NCI-H187 treated with DMSO at 0.1 percent for 48 hours (cell line): Measurements from ENCODE around the gene IMPDH2.

ENCODE experiments used
- DNase-seq: peaks from one replicate; lab custom pipeline; 2025; lab: John Stamatoyannopoulos, UW

The IMPDH2 gene

GRCh38 chr3:49005998-49006397 is 23.2 kb downstream of the IMPDH2 start:
- DNase-seq = no peak

- DNase-seq = no peak
These were observed 23.9 kb downstream of the IMPDH2 start for GRCh38 chr3:49005303-49005680.

- no peak for DNase-seq
These were observed 24.6 kb downstream of the IMPDH2 start for GRCh38 chr3:49004352-49005302.

DNA sequence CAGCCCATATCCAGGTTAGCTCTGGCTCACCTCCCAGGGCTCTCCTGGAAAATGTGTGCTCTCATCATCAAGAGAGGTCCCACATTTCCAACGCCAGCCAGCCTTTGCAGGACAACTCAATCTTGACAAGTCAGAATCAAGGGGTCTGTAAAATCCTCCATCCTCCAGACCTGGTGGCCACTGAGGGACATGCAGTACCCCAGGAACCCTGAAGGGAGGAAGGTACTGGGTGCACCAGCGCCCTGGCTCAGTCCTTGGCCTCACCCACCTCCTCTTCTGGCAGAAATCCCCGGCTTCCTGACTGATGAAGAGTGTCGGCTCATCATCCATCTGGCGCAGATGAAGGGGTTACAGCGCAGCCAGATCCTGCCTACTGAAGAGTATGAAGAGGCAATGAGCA is 28.0 kb downstream of the IMPDH2 start:
- no peak for DNase-seq

DNA sequence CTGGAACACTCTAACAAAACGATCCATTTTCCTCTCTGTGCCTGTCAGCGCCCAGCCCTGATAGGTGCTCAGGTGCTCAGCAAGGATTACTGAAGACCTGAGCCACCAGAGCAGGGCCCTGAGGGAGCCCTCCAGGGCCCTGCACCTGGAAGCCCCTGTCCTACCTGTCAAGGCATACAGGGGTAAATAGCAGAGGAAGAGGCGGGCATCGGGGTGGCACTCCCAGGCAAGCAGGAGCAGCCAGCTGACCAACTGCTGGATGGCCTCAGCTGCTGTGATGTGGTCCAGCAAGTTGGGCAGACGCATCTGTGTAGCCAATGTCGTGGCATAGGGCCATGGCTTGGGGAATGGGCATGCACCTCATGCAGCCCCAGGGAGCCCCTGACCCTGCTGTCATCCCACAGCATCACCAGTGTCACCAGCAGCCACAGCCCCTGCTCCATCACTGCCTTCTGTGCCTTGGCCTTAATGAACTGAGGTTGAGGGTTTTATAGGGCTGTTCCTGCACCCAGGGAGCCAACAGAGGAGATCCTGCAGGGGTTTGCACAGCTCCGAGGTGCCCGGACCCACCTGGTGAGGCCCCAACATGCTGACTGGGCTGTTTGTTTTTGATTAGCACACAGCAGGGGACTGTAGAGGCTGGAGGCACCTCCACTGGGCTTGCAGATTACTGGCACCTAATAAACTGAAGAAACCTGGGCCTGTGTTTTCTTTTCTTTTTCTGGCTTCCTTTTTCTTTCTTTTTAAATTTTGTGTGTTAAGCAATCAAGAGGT is 29.9 kb downstream of the IMPDH2 start:
- no peak for DNase-seq

- DNase-seq = no peak
These were observed 31.2 kb downstream of the IMPDH2 start for GRCh38 chr3:48997714-48998637.

- DNase-seq = no peak
These were observed 32.0 kb downstream of the IMPDH2 start for GRCh38 chr3:48997102-48997635.

GRCh38 chr3:48996640-48997039 is 32.6 kb downstream of the IMPDH2 start:
- DNase-seq = no peak

GRCh38 chr3:48993834-48994233 is 35.4 kb downstream of the IMPDH2 start:
- DNase-seq = no peak

DNA sequence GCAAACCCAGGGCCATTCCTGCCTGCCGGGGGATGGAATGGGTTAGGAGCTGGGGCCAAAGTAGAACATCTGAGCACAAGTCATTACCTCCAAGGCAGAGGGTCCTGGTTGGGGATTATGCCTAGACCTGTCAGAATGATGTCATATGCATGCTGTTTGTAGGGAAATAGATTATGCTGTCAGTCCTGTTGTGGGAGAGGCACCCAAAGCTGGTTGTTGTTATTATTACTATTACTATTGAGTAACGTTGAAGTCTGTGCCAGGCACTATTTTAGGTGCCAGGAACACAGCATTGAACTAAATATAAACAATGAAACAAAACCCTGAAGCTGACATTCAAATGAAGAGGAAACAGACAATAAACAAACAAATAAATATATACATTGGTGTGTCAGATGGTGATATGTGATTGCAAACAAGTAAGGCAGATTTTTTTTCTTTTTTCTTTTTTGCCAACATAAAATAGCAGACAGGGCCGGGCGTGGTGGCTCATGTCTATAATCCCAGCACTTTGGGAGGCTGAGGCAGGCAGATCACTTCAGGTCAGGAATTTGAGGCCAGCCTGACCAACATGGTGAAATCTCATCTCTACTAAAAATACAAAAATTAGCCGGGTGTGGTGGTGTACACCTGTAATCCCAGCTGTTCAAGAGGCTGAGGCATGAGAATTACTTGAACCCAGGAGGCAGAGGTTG is 37.2 kb downstream of the IMPDH2 start:
- DNase-seq = no peak

DNA sequence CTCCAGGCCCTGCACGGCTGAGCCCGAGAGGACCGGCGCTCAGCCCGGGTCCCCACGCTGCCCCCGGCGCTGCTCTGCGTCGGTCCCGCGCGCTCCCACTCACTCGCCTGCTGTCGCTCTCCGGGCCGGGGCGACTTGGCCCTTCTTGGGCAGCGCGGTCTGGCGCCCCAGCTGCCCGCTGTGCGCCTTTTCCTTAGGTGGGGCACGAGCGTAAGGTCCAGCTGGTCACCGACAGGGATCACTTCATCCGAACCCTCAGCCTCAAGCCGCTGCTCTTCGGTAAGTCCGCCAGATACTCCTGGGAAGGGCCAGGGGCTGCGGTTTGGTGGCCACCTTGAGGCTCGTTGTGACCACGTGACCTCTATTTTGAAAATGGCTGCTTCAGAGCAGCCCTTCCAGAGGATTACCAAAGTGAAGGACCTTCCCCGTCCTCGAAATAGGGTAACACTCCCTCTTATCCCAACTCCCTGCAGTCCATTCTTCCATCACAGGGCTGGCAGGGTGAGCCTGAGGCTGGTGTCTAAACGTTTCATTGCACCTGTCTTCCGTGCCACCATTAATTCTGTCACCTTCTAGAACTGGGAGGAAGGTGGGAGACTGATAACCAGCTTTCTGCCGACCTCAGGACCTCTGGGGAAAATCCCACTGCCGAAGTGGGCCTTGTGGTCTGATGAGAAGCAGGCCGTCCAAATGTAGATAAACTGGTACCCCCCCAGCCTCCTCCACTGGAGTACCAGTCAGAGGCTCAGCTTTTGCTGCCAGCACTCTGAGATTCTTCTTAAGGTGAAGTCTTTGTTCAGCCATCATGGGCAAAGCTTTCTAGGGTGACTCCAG is 38.3 kb downstream of the IMPDH2 start:
- DNase-seq = no peak

DNA sequence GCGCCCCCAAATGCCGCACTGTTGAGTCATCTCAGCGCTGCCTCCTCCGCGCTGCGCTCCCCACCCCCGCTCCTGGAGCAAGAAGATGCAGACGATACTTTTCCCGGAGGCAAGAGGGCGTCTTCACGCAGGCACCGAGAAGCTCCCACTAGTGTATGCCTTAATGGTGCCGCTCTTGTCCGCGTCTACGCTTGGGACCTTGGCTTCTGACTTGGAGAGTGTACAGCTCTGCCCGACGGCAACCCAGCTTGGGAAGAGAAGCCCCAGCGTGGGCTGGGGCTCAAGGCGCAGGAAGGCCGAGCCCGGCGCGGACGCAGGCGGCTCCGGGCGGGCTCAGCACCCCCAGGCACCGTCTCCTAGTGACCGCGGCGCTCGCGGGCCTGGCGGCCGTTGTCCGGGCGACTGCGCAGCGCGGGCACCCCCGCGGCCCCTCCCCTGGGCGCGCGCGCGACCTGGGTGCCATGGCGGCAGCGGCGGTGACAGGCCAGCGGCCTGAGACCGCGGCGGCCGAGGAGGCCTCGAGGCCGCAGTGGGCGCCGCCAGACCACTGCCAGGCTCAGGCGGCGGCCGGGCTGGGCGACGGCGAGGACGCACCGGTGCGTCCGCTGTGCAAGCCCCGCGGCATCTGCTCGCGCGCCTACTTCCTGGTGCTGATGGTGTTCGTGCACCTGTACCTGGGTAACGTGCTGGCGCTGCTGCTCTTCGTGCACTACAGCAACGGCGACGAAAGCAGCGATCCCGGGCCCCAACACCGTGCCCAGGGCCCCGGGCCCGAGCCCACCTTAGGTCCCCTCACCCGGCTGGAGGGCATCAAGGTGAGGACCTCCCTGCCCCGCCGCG is 39.2 kb downstream of the IMPDH2 start, which contains the start of gene P4HTM:
Gene P4HTM, plus strand, starts transcription at position 446 of the 840 bp plus-strand sequence. Its CDS starts 16 bp downstream, at position 462.
- DNase-seq = no peak

DNA sequence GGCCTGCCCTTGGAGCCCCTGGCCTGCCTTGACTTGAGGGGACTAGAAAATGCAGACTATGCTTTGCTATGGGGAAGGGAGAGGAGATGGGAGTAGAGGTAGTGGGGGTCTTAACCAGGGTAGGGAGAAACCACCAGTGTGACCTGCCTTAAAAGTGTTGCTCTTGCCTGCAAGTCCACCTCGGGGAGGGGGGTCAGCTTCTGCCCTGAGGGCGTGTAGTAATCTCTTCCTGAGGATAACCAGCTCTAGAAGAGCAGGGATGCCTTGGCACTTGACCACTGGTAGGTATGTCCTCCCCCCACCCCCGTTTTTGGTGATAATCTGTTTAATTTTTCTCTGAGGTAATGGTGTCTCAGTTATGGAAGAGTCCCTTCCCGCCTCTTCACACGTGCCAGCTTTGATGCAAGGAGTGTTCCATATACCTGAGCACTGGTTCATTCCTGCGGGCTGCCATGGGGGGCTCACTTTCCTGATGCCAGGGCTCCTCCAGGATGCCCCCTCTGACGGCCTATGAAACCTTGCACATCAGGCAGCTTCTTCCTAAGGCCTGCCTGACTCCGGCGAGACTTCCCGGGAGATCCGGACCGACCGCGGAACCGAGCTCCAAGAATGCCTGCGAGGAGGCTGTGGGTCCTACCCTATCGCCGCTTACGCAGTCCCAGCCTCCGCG is 39.9 kb downstream of the IMPDH2 start:
- no peak for DNase-seq

GRCh38 chr3:48985831-48986376 is 43.3 kb downstream of the IMPDH2 start:
- no peak for DNase-seq

DNA sequence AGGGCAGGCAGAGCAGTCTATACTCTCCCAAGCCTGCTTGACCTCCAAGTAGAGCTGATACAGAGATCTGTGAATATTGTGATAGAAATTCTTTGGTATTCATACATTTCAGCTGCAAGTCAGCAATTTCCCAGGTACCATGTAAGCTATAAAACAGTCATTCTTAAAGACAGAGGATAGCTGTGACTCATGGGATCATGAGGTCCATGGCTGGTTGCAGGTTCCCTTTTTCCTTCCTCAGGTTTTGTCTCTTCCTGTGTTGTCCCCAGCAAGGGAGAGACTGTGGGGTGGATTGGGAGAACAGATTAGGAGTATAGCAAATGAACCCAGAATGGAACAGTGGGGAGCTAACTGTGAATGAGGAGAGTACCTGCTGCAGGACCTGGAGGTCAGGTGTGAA is 44.5 kb downstream of the IMPDH2 start:
- no peak for DNase-seq

DNA sequence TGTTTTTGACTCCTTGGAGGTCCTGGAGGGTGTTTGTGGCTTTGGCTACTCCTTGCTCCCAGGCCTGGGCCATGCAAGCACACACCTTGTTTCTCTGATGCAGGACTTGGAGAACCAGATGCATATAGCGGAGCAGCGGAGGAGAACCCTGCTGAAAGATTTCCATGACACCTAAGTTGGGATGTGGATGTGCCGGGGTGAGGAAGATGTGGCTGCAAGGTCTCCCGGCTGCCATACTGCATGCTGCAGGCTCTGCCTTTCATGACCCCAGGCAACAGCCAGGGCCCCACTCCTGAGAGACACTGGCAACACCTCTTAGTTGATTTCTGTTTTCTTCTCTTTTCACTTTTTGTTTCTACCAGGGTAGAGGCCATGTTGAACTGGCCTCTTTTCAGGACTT is 46.1 kb downstream of the IMPDH2 start:
- DNase-seq = no peak

DNA sequence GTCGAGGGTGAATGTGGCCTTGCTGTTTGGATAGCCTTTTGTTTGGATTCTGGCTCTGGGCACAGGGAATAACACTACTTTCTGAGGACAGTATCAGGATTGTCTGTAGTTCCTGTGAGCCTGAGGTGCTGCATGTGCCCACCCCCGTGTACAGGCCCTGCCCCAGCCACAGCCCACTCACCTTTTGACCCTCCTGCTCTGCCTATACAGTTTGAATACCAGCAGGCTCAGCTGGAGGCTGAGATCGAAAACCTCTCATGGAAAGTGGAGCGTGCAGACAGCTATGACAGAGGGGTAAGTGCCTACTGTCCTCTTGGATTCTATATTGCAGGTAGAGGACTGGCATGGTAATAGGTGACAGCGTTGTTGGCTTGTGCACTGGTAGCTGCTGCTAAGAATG is 46.5 kb downstream of the IMPDH2 start:
- DNase-seq = no peak

DNA sequence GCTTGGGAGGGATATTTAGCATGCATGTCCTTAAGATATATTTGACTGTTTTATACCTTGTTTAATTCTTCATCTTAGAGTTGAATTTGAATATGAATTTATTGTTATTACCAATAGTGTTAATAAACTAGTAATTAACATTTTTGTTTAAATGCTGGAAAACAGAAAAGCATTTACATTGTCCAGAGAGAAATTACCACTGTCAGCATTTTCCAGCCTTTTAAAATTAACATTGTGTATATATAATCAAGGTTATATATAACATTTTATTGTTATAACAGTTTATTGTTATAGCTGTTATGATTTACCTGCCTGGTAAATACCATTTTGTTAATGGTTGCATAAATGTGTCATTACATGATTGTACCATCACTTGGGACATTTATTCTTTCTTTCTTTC is 47.2 kb downstream of the IMPDH2 start:
- DNase-seq = no peak
